PC-3 (cell line): ENCODE measurements around the gene UBXN6. TPM values are rescaled to one million over a fixed set of nuclear protein-coding genes. Genes with fewer than 3 reads are reported as not detected.

ENCODE experiments used
- ATAC-seq: fragments of 200-7000 bp; cut with Tn5 transposase; 2 replicates; pipeline ENCODE4 v1.9.1; 2020; ENCODE audit warnings: mild to moderate bottlenecking, moderate library complexity
- BruUV-seq: library from RNA; stranded (reverse); fragments of 400-500 nt; replicated peaks from 2 replicates; lab custom pipeline; 2021; lab: Mats Ljungman, UMichigan
- CTCF ChIA-PET: fragments of 300-600 bp; sonication (Branson Sonifier 250); formaldehyde crosslinking; loops from one replicate; lab custom pipeline; 2022; ENCODE audit warnings: antibody characterized with exemption; lab: Charles Lee
- POLR2A ChIA-PET: fragments of 300-600 bp; sonication (Branson Sonifier 250); formaldehyde crosslinking; loops from one replicate; lab custom pipeline; 2022; ENCODE audit warnings: antibody characterized with exemption; ENCODE audit not compliant: unreplicated experiment; lab: Charles Lee
- DNase-seq: peaks from one replicate; pipeline ENCODE4 v3.0.0-alpha.2; 2015
- H2AFZ ChIP-seq: fragments of 300-600 bp; sonication (generic); 2 replicates; pipeline ENCODE4 v1.6.0; 2016; ENCODE audit warnings: antibody characterized with exemption, low read length
- H3F3A ChIP-seq: fragments of 300-600 bp; sonication (generic); one replicate; pipeline ENCODE4 v1.6.0; 2017; ENCODE audit warnings: antibody characterized with exemption, low read length, control low read depth, mild to moderate bottlenecking; ENCODE audit not compliant: unreplicated experiment
- H3K27ac ChIP-seq: fragments of 300-600 bp; sonication (generic); 2 replicates; pipeline ENCODE4 v1.5.1; 2016; ENCODE audit warnings: mild to moderate bottlenecking, low read length
- H3K27me3 ChIP-seq: fragments of 300-600 bp; sonication (generic); 2 replicates; pipeline ENCODE4 v1.6.1; 2016; ENCODE audit warnings: low read length, mixed read lengths
- H3K36me3 ChIP-seq: fragments of 300-600 bp; sonication (generic); 2 replicates; pipeline ENCODE4 v1.6.1; 2016; ENCODE audit warnings: low read depth, mixed run types, low read length, mixed read lengths
- H3K4me1 ChIP-seq: fragments of 300-600 bp; sonication (generic); 2 replicates; pipeline ENCODE4 v1.5.1; 2016; ENCODE audit warnings: low read length; ENCODE audit not compliant: insufficient read depth
- H3K4me2 ChIP-seq: fragments of 300-600 bp; sonication (generic); 2 replicates; pipeline ENCODE4 v1.6.0; 2016; ENCODE audit warnings: low read length
- H3K4me3 ChIP-seq: fragments of 300-600 bp; sonication (generic); 2 replicates; pipeline ENCODE4 v1.5.1; 2016; ENCODE audit warnings: mild to moderate bottlenecking, low read length, mixed read lengths
- H3K79me2 ChIP-seq: fragments of 300-600 bp; sonication (generic); 2 replicates; pipeline ENCODE4 v1.6.1; 2017; ENCODE audit warnings: low read length, mixed read lengths
- H3K9ac ChIP-seq: fragments of 300-600 bp; sonication (generic); 2 replicates; pipeline ENCODE4 v1.6.0; 2016; ENCODE audit warnings: mild to moderate bottlenecking, low read length
- H3K9me2 ChIP-seq: fragments of 300-600 bp; sonication (generic); replicated peaks from 2 replicates; pipeline ENCODE4 v1.6.1; 2016; ENCODE audit warnings: mixed run types, low read length, mixed read lengths
- H3K9me3 ChIP-seq: fragments of 300-600 bp; sonication (generic); 2 replicates; pipeline ENCODE4 v1.6.1; 2016; ENCODE audit warnings: low read length, mixed read lengths
- H4K20me1 ChIP-seq: fragments of 300-600 bp; sonication (generic); 2 replicates; pipeline ENCODE4 v1.6.1; 2016; ENCODE audit warnings: low read length, mixed read lengths
- CTCF ChIP-seq: fragments of 300-600 bp; sonication (generic); conservative IDR thresholded peaks from 2 replicates; pipeline ENCODE4 v1.5.1; 2017; ENCODE audit warnings: antibody characterized with exemption, low read depth, mild to moderate bottlenecking, low read length
- EZH2 ChIP-seq: fragments of 300-600 bp; sonication (generic); IDR thresholded peaks from one replicate; pipeline ENCODE4 v1.6.1; 2017; ENCODE audit warnings: antibody characterized with exemption, mild to moderate bottlenecking, low read length; ENCODE audit not compliant: unreplicated experiment
- EZH2phosphoT487 ChIP-seq: fragments of 300-600 bp; sonication (generic); IDR thresholded peaks from 2 replicates; pipeline ENCODE4 v1.6.1; 2018; ENCODE audit warnings: mild to moderate bottlenecking, antibody characterized with exemption, low read length, borderline replicate concordance
- intact Hi-C: fragments of 100-400 bp; cut with micrococcal nuclease; formaldehyde crosslinking; loops from 2 replicates; pipeline ENCODE4 v1.9.0; 2023
- total RNA-seq: library from RNA; depleted of rRNA; stranded (reverse); fragments of >200 nt; gene quantifications from 2 replicates; pipeline ENCODE4 v1.2.3, GENCODE V29; 2014

The UBXN6 gene
- total RNA-seq, 1 experiment from 2014 or later, result 64.0 TPM

DNA sequence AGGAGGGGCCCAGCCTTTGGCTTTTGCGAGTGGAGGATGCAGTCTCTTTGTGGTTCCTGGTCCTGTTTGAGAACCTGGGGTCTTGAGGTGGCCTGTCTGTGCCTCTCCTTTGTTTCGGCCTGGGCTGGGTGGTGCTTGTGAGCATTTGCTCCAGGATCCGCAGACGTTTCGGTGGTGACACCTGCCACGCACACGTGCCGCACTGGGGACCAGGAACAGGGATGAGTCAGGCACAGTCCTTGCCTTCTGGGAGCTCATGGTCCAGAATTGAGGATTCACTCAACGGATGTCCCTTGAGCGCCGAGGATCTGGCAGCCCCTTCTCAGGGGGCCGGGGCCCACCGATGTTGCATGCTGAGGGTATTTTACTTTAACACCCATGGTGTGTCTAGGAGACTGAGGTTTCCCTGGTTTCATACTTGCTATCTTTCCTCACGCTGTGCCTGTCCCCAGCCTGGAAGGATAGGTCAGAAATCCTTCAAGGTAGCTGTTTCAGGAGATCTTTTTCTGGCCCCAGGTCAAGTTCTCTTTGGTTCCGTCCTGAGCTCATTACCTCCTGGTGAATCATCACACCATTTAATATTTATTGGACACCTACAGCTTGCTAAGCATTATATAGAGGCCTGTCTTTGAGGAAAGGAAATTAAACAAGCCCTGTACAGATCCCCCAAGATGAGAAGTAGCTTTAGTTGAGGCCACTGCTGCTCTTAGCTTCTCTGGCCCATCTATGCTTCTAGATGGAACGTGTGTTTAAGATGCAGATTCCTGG, 19.6 kb upstream of the UBXN6 start:
- POLR2A ChIA-PET, result no interaction called here
- no peak overlapping the region for H3K4me3 ChIP-seq
- H2AFZ ChIP-seq, result no peak overlapping the region
- no peaks in the 10 kb centered on the region for H3K9me3 ChIP-seq
- peaks cover 13% of the 10 kb centered on the region; the same call in 1 of the 2 replicates for H3K36me3 ChIP-seq
- no TSS peak for BruUV-seq
- H3K9me2 ChIP-seq, result no peaks in the 10 kb centered on the region
- TF ChIP-seq EZH2 (no peak), CTCF (no peak), EZH2phosphoT487 (no peak)
- peaks cover 9% of the 10 kb centered on the region; the same call in 1 of the 2 replicates for H3K4me1 ChIP-seq
- no peaks in the 10 kb centered on the region for H3K27me3 ChIP-seq
- CTCF ChIA-PET, result no interaction called here
- H3K79me2 ChIP-seq, result peaks cover 28% of the 10 kb centered on the region
- H3K27ac ChIP-seq, result no peak overlapping the region
- ATAC-seq, result peak; percentile 82
- DNase-seq, result peak; percentile 19
- no peaks in the 10 kb centered on the region for H4K20me1 ChIP-seq
- H3K4me2 ChIP-seq, result no peak overlapping the region
- intact Hi-C loops, result no loop called here
- no peak overlapping the region for H3K9ac ChIP-seq
- no peaks in the 10 kb centered on the region for H3F3A ChIP-seq

DNA sequence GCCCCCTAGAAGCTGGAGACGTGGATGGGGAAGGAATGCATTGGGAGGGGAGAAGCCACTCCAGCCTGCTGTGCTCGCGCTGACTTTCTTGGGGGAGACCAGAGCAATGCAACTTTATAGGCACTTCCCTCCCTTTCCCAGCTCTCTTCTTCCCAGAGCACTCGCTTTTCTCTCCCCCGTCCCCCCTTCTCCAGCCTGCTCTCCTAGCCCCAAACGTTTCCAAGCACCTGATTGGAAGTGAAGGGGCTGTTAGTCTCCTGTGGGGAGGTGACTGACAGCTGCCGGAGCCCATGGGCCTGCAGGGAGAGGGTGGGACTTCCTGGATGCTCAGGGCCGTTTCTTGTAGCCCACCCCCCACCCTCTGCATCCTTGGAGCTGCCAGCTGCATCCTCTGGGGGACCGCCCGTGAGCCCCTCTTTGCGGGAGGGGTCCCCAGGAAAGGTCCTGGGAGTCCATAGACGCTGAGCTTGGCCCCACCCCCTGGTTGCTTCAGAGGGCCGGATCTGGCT, 17.0 kb upstream of the UBXN6 start:
- CTCF ChIA-PET, result no interaction called here
- no peak overlapping the region for H3K9ac ChIP-seq
- H3K36me3 ChIP-seq, result peaks cover 12% of the 10 kb centered on the region; the same call in 1 of the 2 replicates
- BruUV-seq, result no TSS peak
- H3K9me3 ChIP-seq, result no peaks in the 10 kb centered on the region
- H3K4me1 ChIP-seq, result peaks cover 13% of the 10 kb centered on the region; the same call in 1 of the 2 replicates
- no peak overlapping the region for H3K4me2 ChIP-seq
- ATAC-seq, result no peak
- H3K27me3 ChIP-seq, result no peaks in the 10 kb centered on the region
- no peak overlapping the region for H2AFZ ChIP-seq
- DNase-seq, result peak; percentile 12
- H3K79me2 ChIP-seq, result peaks cover 28% of the 10 kb centered on the region
- no peaks in the 10 kb centered on the region for H3F3A ChIP-seq
- H3K4me3 ChIP-seq, result no peak overlapping the region
- no peaks in the 10 kb centered on the region for H4K20me1 ChIP-seq
- no peaks in the 10 kb centered on the region for H3K9me2 ChIP-seq
- intact Hi-C loops, result loop anchor here (5.0 kb wide), 1 partner anchor 43 kb away; the partner anchor contains the start of gene PLIN4
- POLR2A ChIA-PET, result no interaction called here
- H3K27ac ChIP-seq, result no peak overlapping the region
- no peak for TF ChIP-seq EZH2
- no peak for TF ChIP-seq EZH2phosphoT487
- TF ChIP-seq CTCF, result no peak
